CD4-positive, alpha-beta T cell (primary cell): ENCODE data around the gene MPRIP. TPM values are rescaled to one million over a fixed set of nuclear protein-coding genes. Genes with fewer than 3 reads are reported as not detected.
A peak's percentile ranks its signal among the peaks of the same experiment; 100 is the strongest.

Source experiments
- ATAC-seq: fragments of 200-7000 bp; cut with Tn5 transposase; one replicate; pipeline ENCODE4 v1.10.0; 2022; ENCODE audit warnings: mild to moderate bottlenecking; ENCODE audit not compliant: poor library complexity
- CTCF ChIA-PET: fragments of 350-600 bp; sonication (Branson Sonifier 250); formaldehyde crosslinking; loops from one replicate; lab custom pipeline; 2021; ENCODE audit warnings: antibody characterized with exemption, inconsistent platforms; lab: Charles Lee
- POLR2A ChIA-PET: fragments of 350-600 bp; sonication (Branson Sonifier 250); formaldehyde crosslinking; loops from one replicate; lab custom pipeline; 2021; ENCODE audit warnings: antibody characterized with exemption, inconsistent platforms; lab: Charles Lee
- DNase-seq, 14 experiments: peaks; one replicate each; pipeline ENCODE4 v3.0.0-alpha.2; 2013 to 2020; ENCODE audit warnings: mixed read lengths in 2 of 14
- H3K27ac ChIP-seq, 2 donors: one replicate each; pipeline versions ENCODE4 v1.5.1 to v1.7.0; 2013; ENCODE audit warnings: low read length in 2 of 2, low read depth in 1 of 2, mild to moderate bottlenecking in 1 of 2
- H3K27me3 ChIP-seq, 2 experiments: 1 replicate in 1 of 2; 2 replicates in 1 of 2; pipeline versions ENCODE4 v1.6.1 to v1.7.0; 2013; ENCODE audit warnings: low read length in 2 of 2, control low read depth in 1 of 2, mild to moderate bottlenecking in 1 of 2, moderate library complexity in 1 of 2; ENCODE audit not compliant: insufficient read depth in 2 of 2, control insufficient read depth in 1 of 2
- H3K36me3 ChIP-seq: one replicate; pipeline ENCODE4 v1.6.1; 2013; ENCODE audit warnings: low read length, control low read depth; ENCODE audit not compliant: insufficient read depth
- H3K4me1 ChIP-seq: one replicate; pipeline ENCODE4 v1.6.1; 2013; ENCODE audit warnings: low read length, control low read depth; ENCODE audit not compliant: insufficient read depth
- H3K4me3 ChIP-seq: one replicate; pipeline ENCODE4 v1.5.1; 2013; ENCODE audit warnings: mild to moderate bottlenecking, low read length, moderate library complexity
- H3K9me3 ChIP-seq, 2 experiments: 1 replicate in 1 of 2; 2 replicates in 1 of 2; pipeline versions ENCODE4 v1.6.1 to v1.7.0; 2013; ENCODE audit warnings: low read length in 2 of 2, mild to moderate bottlenecking in 2 of 2, control low read depth in 1 of 2, moderate library complexity in 1 of 2; ENCODE audit not compliant: control insufficient read depth in 1 of 2, insufficient read depth in 1 of 2
- H3K27ac Mint-ChIP-seq: one replicate; pipeline ENCODE4 v1.8.0; 2020; ENCODE audit warnings: mixed read lengths
- H3K27me3 Mint-ChIP-seq: one replicate; pipeline ENCODE4 v1.8.0; 2021; ENCODE audit warnings: mixed read lengths
- H3K36me3 Mint-ChIP-seq: one replicate; pipeline ENCODE4 v1.8.0; 2021; ENCODE audit warnings: low read depth, mixed read lengths
- H3K4me1 Mint-ChIP-seq: one replicate; pipeline ENCODE4 v1.8.0; 2021; ENCODE audit warnings: low read depth, mixed read lengths
- H3K4me3 Mint-ChIP-seq: one replicate; pipeline ENCODE4 v1.8.0; 2020; ENCODE audit warnings: mild to moderate bottlenecking, mixed read lengths
- H3K9me3 Mint-ChIP-seq: one replicate; pipeline ENCODE4 v1.8.0; 2020; ENCODE audit warnings: mixed read lengths
- intact Hi-C, 2 experiments: fragments of 100-400 bp; cut with DNase I in 1 of 2; cut with micrococcal nuclease in 1 of 2; formaldehyde crosslinking; loops; one replicate each; pipeline versions ENCODE4 v1.15.1 to v1.9.0; 2023 to 2025; cut with DNase I, micrococcal nuclease
- total RNA-seq, 174 experiments: library from RNA in 2 of 174; stranded (reverse) in 2 of 174; gene quantifications; one replicate each; pipeline ENCODE4 v1.2.3 and lab custom pipeline; 2021 to 2026
- TF ChIP-seq, protein P1 (sequence below): fragments of 200-600 bp; IDR thresholded peaks from one replicate; pipeline ENCODE4 v1.8.0; 2022; ENCODE audit warnings: antibody characterized with exemption, mild to moderate bottlenecking

The MPRIP gene
- total RNA-seq, 2 experiments from 2014 or later = 176 to 188 TPM

DNA sequence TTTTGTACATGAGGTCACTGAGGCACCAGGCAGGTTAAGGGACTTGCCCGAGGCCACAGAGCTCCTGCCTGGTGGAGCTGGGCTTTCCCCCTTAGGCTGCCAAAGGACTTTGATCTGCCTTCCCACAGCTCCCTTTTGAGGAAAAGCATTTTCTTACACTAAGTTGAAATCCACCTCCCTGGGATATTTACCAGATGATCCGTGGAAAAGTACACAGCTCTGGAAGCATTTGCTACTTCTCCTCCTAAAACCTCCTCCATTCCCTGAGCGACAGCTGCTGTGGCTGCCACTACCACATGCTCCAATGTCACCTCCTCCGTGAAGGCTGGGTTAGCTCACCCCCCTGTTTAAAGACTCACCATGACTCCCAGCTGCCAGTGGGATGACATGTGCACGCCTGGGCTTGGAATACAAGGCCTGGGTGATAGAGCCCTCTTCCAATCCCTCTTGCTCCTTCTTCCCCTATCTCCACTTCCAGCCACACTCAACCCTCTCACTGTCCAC is 1.2 kb upstream of the MPRIP start:
- Histone ChIP-seq H3K27me3 (no peaks in the 10 kb centered on the region), H3K4me3 (no peak overlapping the region), H3K4me1 (peaks cover 37% of the 10 kb centered on the region), H3K9me3 (no peaks in the 10 kb centered on the region), H3K27ac (no peak overlapping the region), H3K36me3 (no peaks in the 10 kb centered on the region)
- Mint-ChIP-seq H3K4me1 (peaks cover 41% of the 10 kb centered on the region), H3K27me3 (no peaks in the 10 kb centered on the region), H3K27ac (peak overlapping the region; percentile 70), H3K36me3 (peaks cover 5% of the 10 kb centered on the region), H3K4me3 (peak overlapping the region; percentile 72), H3K9me3 (no peaks in the 10 kb centered on the region)
- no peak for ATAC-seq
- ChIA-PET CTCF (no interaction called here), POLR2A (interaction anchor here (0.8 to 1.4 kb wide), 3 partner anchors 10 to 239 kb away, joined by 3 to 5 read pairs (median 3); no protein-coding TSS in a partner anchor)
- peak in 1 of 14 experiments; percentile 28 for DNase-seq
- intact Hi-C loops = loop anchor here in 1 of 2 experiments (5.0 kb wide), 2 partner anchors 241 to 551 kb away; partner anchors contain the start of genes COPS3 and PEMT
- TF ChIP-seq, protein P1, sequence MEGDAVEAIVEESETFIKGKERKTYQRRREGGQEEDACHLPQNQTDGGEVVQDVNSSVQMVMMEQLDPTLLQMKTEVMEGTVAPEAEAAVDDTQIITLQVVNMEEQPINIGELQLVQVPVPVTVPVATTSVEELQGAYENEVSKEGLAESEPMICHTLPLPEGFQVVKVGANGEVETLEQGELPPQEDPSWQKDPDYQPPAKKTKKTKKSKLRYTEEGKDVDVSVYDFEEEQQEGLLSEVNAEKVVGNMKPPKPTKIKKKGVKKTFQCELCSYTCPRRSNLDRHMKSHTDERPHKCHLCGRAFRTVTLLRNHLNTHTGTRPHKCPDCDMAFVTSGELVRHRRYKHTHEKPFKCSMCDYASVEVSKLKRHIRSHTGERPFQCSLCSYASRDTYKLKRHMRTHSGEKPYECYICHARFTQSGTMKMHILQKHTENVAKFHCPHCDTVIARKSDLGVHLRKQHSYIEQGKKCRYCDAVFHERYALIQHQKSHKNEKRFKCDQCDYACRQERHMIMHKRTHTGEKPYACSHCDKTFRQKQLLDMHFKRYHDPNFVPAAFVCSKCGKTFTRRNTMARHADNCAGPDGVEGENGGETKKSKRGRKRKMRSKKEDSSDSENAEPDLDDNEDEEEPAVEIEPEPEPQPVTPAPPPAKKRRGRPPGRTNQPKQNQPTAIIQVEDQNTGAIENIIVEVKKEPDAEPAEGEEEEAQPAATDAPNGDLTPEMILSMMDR = no peak

DNA sequence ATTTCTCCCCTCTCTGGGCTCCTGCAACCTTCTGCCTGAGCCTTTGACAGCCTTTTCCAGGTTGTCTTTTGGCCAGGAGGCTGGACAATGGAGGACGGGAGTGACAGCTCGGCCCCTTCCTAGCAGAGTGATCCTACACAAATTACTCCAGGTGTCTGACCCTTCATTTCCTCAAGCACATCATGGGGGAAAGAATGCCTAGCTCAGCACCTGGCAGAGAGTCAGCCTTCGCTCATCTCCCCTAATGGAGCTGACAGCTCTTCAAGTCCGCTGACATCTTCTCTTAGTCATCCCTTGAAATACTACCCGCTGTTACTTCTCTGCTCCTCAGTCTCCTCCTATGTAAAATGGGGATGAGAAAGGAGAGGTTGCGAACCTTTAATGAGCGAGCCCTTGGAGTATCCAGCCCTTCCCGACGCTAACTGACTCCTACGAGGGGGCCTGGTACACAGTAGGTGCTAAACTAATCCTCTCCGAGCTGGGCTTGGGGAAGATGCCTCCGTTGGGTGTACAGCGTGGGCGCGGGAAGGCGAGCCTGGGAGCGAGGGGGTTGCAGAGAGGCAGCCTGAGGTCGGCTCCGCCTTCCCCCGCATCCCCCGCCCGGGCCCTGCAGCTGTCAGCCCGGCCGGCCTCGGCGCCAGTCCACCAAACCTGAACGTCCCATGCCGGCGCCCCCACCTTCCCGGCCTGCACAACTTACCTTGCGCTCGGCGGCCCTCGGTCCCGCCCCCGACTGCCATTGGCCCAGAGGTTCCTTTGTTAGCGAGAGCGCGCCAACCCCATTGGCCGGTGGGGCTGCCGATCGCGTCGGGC is 480 bp upstream of the MPRIP start:
- no peaks in the 10 kb centered on the region for H3K27me3 ChIP-seq
- ATAC-seq (peak; percentile 98), DNase-seq (peak; percentile 92 to 98 (median 97))
- H3K36me3 ChIP-seq = no peaks in the 10 kb centered on the region
- no peak overlapping the region for H3K27ac ChIP-seq
- H3K4me3 Mint-ChIP-seq = peak overlapping the region; percentile 81
- H3K36me3 Mint-ChIP-seq = peaks cover 5% of the 10 kb centered on the region
- intact Hi-C loops = loop anchor here in 1 of 2 experiments (2.0 to 5.0 kb wide), 4 partner anchors 195 to 997 kb away; partner anchors contain the start of genes ATPAF2, COPS3, FLCN and GID4
- H3K27ac Mint-ChIP-seq = peak overlapping the region; percentile 70
- no peaks in the 10 kb centered on the region for H3K9me3 Mint-ChIP-seq
- ChIA-PET POLR2A (interaction anchor here (0.8 to 1.7 kb wide), 6 partner anchors 10 to 239 kb away, joined by 3 to 8 read pairs (median 3); no protein-coding TSS in a partner anchor), CTCF (interaction anchor here (0.9 kb wide), 1 partner anchor 11 kb away, joined by 3 read pairs; no protein-coding TSS in a partner anchor)
- H3K4me1 Mint-ChIP-seq = peaks cover 48% of the 10 kb centered on the region
- TF ChIP-seq, protein P1 = no peak
- no peaks in the 10 kb centered on the region for H3K27me3 Mint-ChIP-seq
- peak overlapping the region; percentile 59 for H3K4me3 ChIP-seq
- H3K9me3 ChIP-seq = no peaks in the 10 kb centered on the region
- peaks cover 40% of the 10 kb centered on the region for H3K4me1 ChIP-seq

DNA sequence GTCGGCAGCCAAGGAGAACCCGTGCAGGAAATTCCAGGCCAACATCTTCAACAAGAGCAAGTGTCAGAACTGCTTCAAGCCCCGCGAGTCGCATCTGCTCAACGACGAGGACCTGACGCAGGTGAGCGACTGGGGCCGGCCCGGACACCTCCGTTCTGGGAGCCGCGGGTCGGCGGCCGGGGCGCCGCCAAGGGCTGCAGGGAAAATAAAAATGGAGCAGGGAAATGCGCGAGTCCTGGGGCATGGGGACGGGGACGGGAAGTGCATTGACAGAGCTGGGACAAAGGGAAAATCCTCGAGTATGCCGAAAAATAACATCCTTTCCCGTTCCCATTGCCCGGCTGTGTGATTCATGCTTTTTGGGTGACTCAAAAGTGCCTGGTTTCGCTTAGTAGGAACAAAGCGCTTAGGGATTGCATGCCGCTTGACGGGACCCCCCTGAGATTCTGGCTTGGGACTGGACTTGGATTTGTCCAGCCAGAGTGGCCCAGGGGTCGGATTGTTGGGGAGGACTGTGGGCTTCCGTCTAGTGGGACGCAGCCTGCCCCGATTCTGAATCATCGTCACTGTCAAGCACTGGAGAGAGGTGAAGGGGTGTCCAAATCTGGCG is 699 bp downstream of the MPRIP start:
- peaks cover 56% of the 10 kb centered on the region for H3K4me1 Mint-ChIP-seq

More for the DNA sequence above, 699 bp downstream of the MPRIP start:
- Histone ChIP-seq H3K4me1 (peaks cover 49% of the 10 kb centered on the region), H3K9me3 (no peaks in the 10 kb centered on the region), H3K36me3 (no peaks in the 10 kb centered on the region), H3K27me3 (no peaks in the 10 kb centered on the region), H3K27ac (no peak overlapping the region), H3K4me3 (peak overlapping the region; percentile 84)
- intact Hi-C loops = loop anchor here in 1 of 2 experiments (2.0 to 5.0 kb wide), 4 partner anchors 194 to 996 kb away; partner anchors contain the start of genes ATPAF2, COPS3, FLCN and GID4
- Mint-ChIP-seq H3K4me3 (peak overlapping the region; percentile 99), H3K9me3 (no peaks in the 10 kb centered on the region), H3K27ac (peak overlapping the region; percentile 93), H3K36me3 (peaks cover 5% of the 10 kb centered on the region), H3K27me3 (no peaks in the 10 kb centered on the region)
- ChIA-PET CTCF (no interaction called here), POLR2A (interaction anchor here (0.7 to 1.7 kb wide), 4 partner anchors 27 to 139 kb away, joined by 3 to 8 read pairs (median 3); no protein-coding TSS in a partner anchor)
- no peak for ATAC-seq
- TF ChIP-seq, protein P1 = no peak
- DNase-seq = peak in 5 of 14 experiments; percentile 22 to 57 (median 30)
